Endothelial cell of umbilical vein (primary cell): ENCODE measurements around the gene MAP3K19. TPM values are rescaled to one million over a fixed set of nuclear protein-coding genes. Genes with fewer than 3 reads are reported as not detected.
"Not testable (repeated sequence)": the region's sequence is repeated elsewhere in the genome, so short reads cannot be mapped to it uniquely, and the experiment has no call there.

Experiments used
- BruUV-seq: library from RNA; stranded (reverse); fragments of 400-500 nt; replicated peaks from 2 replicates; lab custom pipeline; 2021; lab: Mats Ljungman, UMichigan
- CTCF ChIA-PET: fragments of 300-600, 350-600 bp; sonication (Branson Sonifier 250); formaldehyde crosslinking; loops from one replicate; lab custom pipeline; 2021; ENCODE audit warnings: antibody characterized with exemption, inconsistent platforms; lab: Charles Lee
- POLR2A ChIA-PET: fragments of 300-600, 350-600 bp; sonication (Branson Sonifier 250); formaldehyde crosslinking; loops from one replicate; lab custom pipeline; 2021; ENCODE audit warnings: antibody characterized with exemption, inconsistent platforms; lab: Charles Lee
- DNase-seq: peaks from one replicate; pipeline ENCODE4 v3.0.0-alpha.2; 2011; ENCODE audit warnings: low read depth, low spot score
- FAIRE-seq: peaks from 2 replicates; lab custom pipeline; 2011; peaks lifted over from hg19 to GRCh38; lab: Jason Lieb, UNC
- H2AFZ ChIP-seq: 2 replicates; pipeline ENCODE4 v1.6.0; 2012; ENCODE audit warnings: low read depth, low read length, control low read depth, inconsistent platforms
- H3K27ac ChIP-seq: 2 replicates; pipeline ENCODE4 v1.5.1; 2011; ENCODE audit warnings: low read depth, mild to moderate bottlenecking, control low read depth, low read length, moderate library complexity; ENCODE audit not compliant: insufficient read depth
- H3K27me3 ChIP-seq, 2 experiments: 2 replicates each; pipeline versions ENCODE4 v1.6.0 to v1.6.1; 2011; ENCODE audit warnings: low read length in 2 of 2, mixed read lengths in 1 of 2; ENCODE audit not compliant: control insufficient read depth in 2 of 2, insufficient read depth in 2 of 2
- H3K36me3 ChIP-seq, 2 experiments: 2 replicates in 1 of 2; 3 replicates in 1 of 2; pipeline ENCODE4 v1.5.1; 2011; ENCODE audit warnings: low read length in 2 of 2, mild to moderate bottlenecking in 1 of 2, moderate library complexity in 1 of 2; ENCODE audit not compliant: control insufficient read depth in 2 of 2, insufficient read depth in 2 of 2; ENCODE audit errors: extremely low read depth in 1 of 2
- H3K4me1 ChIP-seq: 3 replicates; pipeline ENCODE4 v1.5.1; 2011; ENCODE audit warnings: mild to moderate bottlenecking, low read length; ENCODE audit not compliant: control insufficient read depth, insufficient read depth; ENCODE audit errors: extremely low read depth
- H3K4me2 ChIP-seq: 2 replicates; pipeline ENCODE4 v1.6.1; 2011; ENCODE audit warnings: low read length, control low read depth, mixed read lengths; ENCODE audit not compliant: insufficient read depth
- H3K4me3 ChIP-seq, 3 experiments: fragments of 200-600 bp in 1 of 3; sonication (generic), shearing (Covaris generic) in 1 of 3; replicated peaks in 1 of 3; 2 replicates each; pipeline ENCODE4 v1.5.1; 2011 to 2016; ENCODE audit warnings: control low read depth in 3 of 3, low read length in 3 of 3, mild to moderate bottlenecking in 2 of 3, inconsistent platforms in 1 of 3, low read depth in 1 of 3, moderate library complexity in 1 of 3; ENCODE audit not compliant: insufficient read depth in 1 of 3
- H3K79me2 ChIP-seq: 2 replicates; pipeline ENCODE4 v1.6.0; 2012; ENCODE audit warnings: low read length, inconsistent platforms; ENCODE audit not compliant: control insufficient read depth, insufficient read depth
- H3K9ac ChIP-seq: replicated peaks from 2 replicates; pipeline ENCODE3; 2011; ENCODE audit warnings: low read length, control low read depth; ENCODE audit not compliant: insufficient read depth; ENCODE audit errors: extremely low read depth
- H3K9me1 ChIP-seq: replicated peaks from 3 replicates; pipeline ENCODE4 v1.6.0; 2011; ENCODE audit warnings: mild to moderate bottlenecking, low read length; ENCODE audit not compliant: control insufficient read depth, insufficient read depth; ENCODE audit errors: extremely low read depth
- H3K9me3 ChIP-seq: replicated peaks from 2 replicates; pipeline ENCODE4 v1.5.1; 2012; ENCODE audit warnings: low read length, inconsistent platforms; ENCODE audit not compliant: control insufficient read depth, insufficient read depth
- H4K20me1 ChIP-seq: replicated peaks from 2 replicates; pipeline ENCODE3; 2011; ENCODE audit warnings: mild to moderate bottlenecking, low read length; ENCODE audit not compliant: control insufficient read depth, insufficient read depth; ENCODE audit errors: extremely low read depth
- FOS ChIP-seq: IDR thresholded peaks from 2 replicates; pipeline ENCODE4 v1.6.1; 2011; ENCODE audit warnings: mild to moderate bottlenecking, low read length, moderate library complexity, borderline replicate concordance; ENCODE audit not compliant: insufficient read depth
- JUN ChIP-seq: IDR thresholded peaks from 2 replicates; pipeline ENCODE4 v1.6.1; 2011; ENCODE audit warnings: borderline replicate concordance, low read depth; ENCODE audit not compliant: insufficient read length, insufficient read depth
- MYC ChIP-seq: IDR thresholded peaks from one replicate; pipeline ENCODE4 v1.6.1; 2011; ENCODE audit warnings: mild to moderate bottlenecking, low read depth, low read length
- POLR2A ChIP-seq: IDR thresholded peaks from 2 replicates; pipeline ENCODE4 v1.6.1; 2012; ENCODE audit warnings: low read depth, mild to moderate bottlenecking, control low read depth, low read length
- POLR2AphosphoS5 ChIP-seq: IDR thresholded peaks from 2 replicates; pipeline ENCODE4 v1.6.1; 2012; ENCODE audit warnings: low read depth, mild to moderate bottlenecking, control low read depth, low read length, moderate library complexity; ENCODE audit not compliant: insufficient read depth
- dilution Hi-C: fragments of 300-500 bp; cut with MboI; formaldehyde crosslinking; loops from one replicate; pipeline ENCODE4 v1.15.0; 2019; ENCODE audit warnings: low sequenced_read_pairs; ENCODE audit not compliant: extremely low pct_ligation_motif_present
- intact Hi-C: fragments of 100-400 bp; cut with micrococcal nuclease; formaldehyde crosslinking; loops from one replicate; pipeline ENCODE4 v1.10.0; 2022
- polyA plus RNA-seq, 4 experiments: library from polyadenylated mRNA; depleted of rRNA in 3 of 4; stranded (reverse) in 3 of 4; unstranded in 1 of 4; fragments of >200 nt; gene quantifications; 2 replicates each; pipeline versions ENCODE4 v1.2.1 to v1.2.3, GENCODE V29; 2011 to 2012; ENCODE audit warnings: missing spikeins in 1 of 4
- total RNA-seq: library from RNA; stranded (reverse); gene quantifications from 2 replicates; pipeline ENCODE4 v1.2.3, GENCODE V29; 2021
- TF ChIP-seq, protein P1 (sequence below): IDR thresholded peaks from 2 replicates; pipeline ENCODE4 v1.6.1; 2011; ENCODE audit not compliant: insufficient read depth, insufficient read length

Gene MAP3K19
- total and polyA plus RNA-seq, 2 donors (not counting 3 experiments of a cell fraction or from before 2014, with no cell fraction given), result not detected

DNA sequence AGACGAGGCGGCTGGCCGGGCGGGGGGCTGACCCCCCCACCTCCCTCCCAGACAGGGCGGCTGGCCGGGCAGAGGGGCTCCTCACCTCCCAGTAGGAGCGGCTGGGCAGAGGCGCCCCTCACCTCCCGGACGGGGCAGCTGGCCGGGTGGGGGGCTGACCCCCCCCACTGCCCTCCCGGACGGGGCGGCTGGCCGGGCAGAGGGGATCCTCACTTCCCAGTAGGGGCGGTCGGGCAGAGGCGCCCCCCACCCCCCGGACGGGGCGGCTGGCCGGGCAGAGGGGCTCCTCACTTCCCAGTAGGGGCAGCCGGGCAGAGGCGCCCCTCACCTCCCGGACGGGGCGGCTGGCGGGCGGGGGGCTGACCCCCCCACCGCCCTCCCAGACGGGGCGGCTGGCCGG is 14.0 kb downstream of the MAP3K19 start:
- FAIRE-seq, H3K9me3 ChIP-seq, BruUV-seq, H4K20me1 ChIP-seq, dilution Hi-C loops, intact Hi-C loops, DNase-seq, H3K9me1 ChIP-seq, H2AFZ ChIP-seq, H3K27ac ChIP-seq, H3K9ac ChIP-seq, H3K4me1 ChIP-seq, H3K4me2 ChIP-seq, H3K27me3 ChIP-seq, POLR2A ChIA-PET, CTCF ChIA-PET, H3K36me3 ChIP-seq, H3K4me3 ChIP-seq, H3K79me2 ChIP-seq: not testable (repeated sequence)

DNA sequence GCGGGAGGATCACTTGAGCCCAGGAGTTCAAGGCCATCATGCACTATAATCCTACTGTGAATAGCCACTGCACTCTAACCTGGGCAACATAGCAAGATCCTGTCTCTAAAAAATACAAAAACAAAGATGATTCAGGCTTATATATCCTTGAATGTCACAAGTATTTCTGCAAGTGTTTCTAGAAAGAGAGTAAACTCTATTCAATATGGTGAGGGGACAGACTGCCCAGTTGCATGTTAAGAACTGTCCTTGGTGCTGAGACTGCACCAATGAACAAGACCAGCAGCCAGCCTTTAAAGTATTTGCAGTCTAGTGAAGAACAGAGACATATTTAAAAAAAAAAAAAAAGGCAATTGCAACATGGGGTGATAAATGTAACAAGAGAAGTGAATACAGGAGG is 16.4 kb downstream of the MAP3K19 start:
- intact Hi-C loops, result no loop called here
- no peaks in the 10 kb centered on the region for H3K9me1 ChIP-seq
- no peaks in the 10 kb centered on the region for H4K20me1 ChIP-seq
- H3K79me2 ChIP-seq, result no peaks in the 10 kb centered on the region
- peaks cover 0 to 3% of the 10 kb centered on the region in 2 experiments for H3K27me3 ChIP-seq
- BruUV-seq, result no TSS peak
- H3K36me3 ChIP-seq, result no peaks in the 10 kb centered on the region
- ChIA-PET CTCF (interaction anchor here (0.9 to 1.1 kb wide), 2 partner anchors 14 to 1729 kb away, joined by 3 read pairs; no protein-coding TSS in a partner anchor), POLR2A (no interaction called here)
- DNase-seq, result peak; percentile 35
- H3K4me3 ChIP-seq, result no peak overlapping the region
- H2AFZ ChIP-seq, result no peak overlapping the region
- peak; percentile 33 for FAIRE-seq
- H3K9me3 ChIP-seq, result no peaks in the 10 kb centered on the region
- no peak overlapping the region for H3K4me2 ChIP-seq
- H3K27ac ChIP-seq, result no peak overlapping the region
- dilution Hi-C loops, result no loop called here
- TF ChIP-seq MYC, result no peak
- TF ChIP-seq, protein P1, sequence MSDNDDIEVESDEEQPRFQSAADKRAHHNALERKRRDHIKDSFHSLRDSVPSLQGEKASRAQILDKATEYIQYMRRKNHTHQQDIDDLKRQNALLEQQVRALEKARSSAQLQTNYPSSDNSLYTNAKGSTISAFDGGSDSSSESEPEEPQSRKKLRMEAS, result no peak
- TF ChIP-seq POLR2AphosphoS5, result no peak
- no peak for TF ChIP-seq JUN
- TF ChIP-seq POLR2A, result no peak
- TF ChIP-seq FOS, result no peak
- H3K9ac ChIP-seq, result no peak overlapping the region
- H3K4me1 ChIP-seq, result no peaks in the 10 kb centered on the region
